MCF 10A (cell line): ENCODE measurements around the gene DICER1. TPM values are rescaled to one million over a fixed set of nuclear protein-coding genes. Genes with fewer than 3 reads are reported as not detected.

Source experiments
- BruUV-seq: library from RNA; stranded (reverse); fragments of 400-500 nt; replicated peaks from 2 replicates; lab custom pipeline; 2021; lab: Mats Ljungman, UMichigan
- CTCF ChIA-PET: fragments of 300-600 bp; sonication (Branson Sonifier 250); formaldehyde crosslinking; extraction: SDS; loops from one replicate; lab custom pipeline; 2021; ENCODE audit warnings: antibody characterized with exemption, inconsistent platforms; lab: Yijun Ruan, JAX
- POLR2A ChIA-PET: fragments of 300-600, 350-650 bp; sonication (Branson Sonifier 250); formaldehyde crosslinking; extraction: SDS; loops from one replicate; lab custom pipeline; 2020; ENCODE audit warnings: antibody characterized with exemption, inconsistent platforms; lab: Yijun Ruan, JAX
- DNase-seq: peaks from one replicate; pipeline ENCODE4 v3.0.0-alpha.2; 2018; ENCODE audit not compliant: unreplicated experiment
- H3K27ac Mint-ChIP-seq: one replicate; pipeline ENCODE4 v1.8.0; 2022; ENCODE audit warnings: mild to moderate bottlenecking, low read depth, mixed read lengths; ENCODE audit not compliant: unreplicated experiment
- H3K27me3 Mint-ChIP-seq: one replicate; pipeline ENCODE4 v1.8.0; 2022; ENCODE audit warnings: mixed read lengths; ENCODE audit not compliant: insufficient read depth, unreplicated experiment
- H3K36me3 Mint-ChIP-seq: one replicate; pipeline ENCODE4 v1.8.0; 2022; ENCODE audit warnings: mild to moderate bottlenecking, moderate library complexity, mixed read lengths; ENCODE audit not compliant: insufficient read depth, unreplicated experiment
- H3K4me1 Mint-ChIP-seq: one replicate; pipeline ENCODE4 v1.8.0; 2022; ENCODE audit warnings: mixed read lengths; ENCODE audit not compliant: insufficient read depth, unreplicated experiment
- H3K4me3 Mint-ChIP-seq: one replicate; pipeline ENCODE4 v1.8.0; 2022; ENCODE audit warnings: mild to moderate bottlenecking, moderate library complexity, mixed read lengths; ENCODE audit not compliant: unreplicated experiment
- H3K9me3 Mint-ChIP-seq: one replicate; pipeline ENCODE4 v1.8.0; 2022; ENCODE audit warnings: mixed read lengths; ENCODE audit not compliant: unreplicated experiment
- intact Hi-C: fragments of 100-400 bp; cut with micrococcal nuclease; formaldehyde crosslinking; loops from 2 replicates; pipeline ENCODE4 v1.14.1; 2022
- total RNA-seq: library from RNA; stranded (reverse); gene quantifications from 2 replicates; pipeline ENCODE4 v1.2.3, GENCODE V29; 2022
- TF ChIP-seq, protein P1 (sequence below): fragments of 200-600 bp; IDR thresholded peaks from one replicate; pipeline ENCODE4 v1.8.0; 2022; ENCODE audit warnings: antibody characterized with exemption, mild to moderate bottlenecking; ENCODE audit not compliant: unreplicated experiment

Gene DICER1
- total RNA-seq, 1 experiment from 2014 or later, result 35.6 TPM

GRCh38 chr14:95196826-95197545 is 39.7 kb upstream of the DICER1 start:
- no peak overlapping the region for H3K27ac Mint-ChIP-seq
- ChIA-PET POLR2A (no interaction called here), CTCF (no interaction called here)
- BruUV-seq, result no TSS peak
- no peak overlapping the region for H3K4me3 Mint-ChIP-seq
- DNase-seq, result no peak
- H3K27me3 Mint-ChIP-seq, result no peaks in the 10 kb centered on the region
- no peaks in the 10 kb centered on the region for H3K9me3 Mint-ChIP-seq
- TF ChIP-seq, protein P1, sequence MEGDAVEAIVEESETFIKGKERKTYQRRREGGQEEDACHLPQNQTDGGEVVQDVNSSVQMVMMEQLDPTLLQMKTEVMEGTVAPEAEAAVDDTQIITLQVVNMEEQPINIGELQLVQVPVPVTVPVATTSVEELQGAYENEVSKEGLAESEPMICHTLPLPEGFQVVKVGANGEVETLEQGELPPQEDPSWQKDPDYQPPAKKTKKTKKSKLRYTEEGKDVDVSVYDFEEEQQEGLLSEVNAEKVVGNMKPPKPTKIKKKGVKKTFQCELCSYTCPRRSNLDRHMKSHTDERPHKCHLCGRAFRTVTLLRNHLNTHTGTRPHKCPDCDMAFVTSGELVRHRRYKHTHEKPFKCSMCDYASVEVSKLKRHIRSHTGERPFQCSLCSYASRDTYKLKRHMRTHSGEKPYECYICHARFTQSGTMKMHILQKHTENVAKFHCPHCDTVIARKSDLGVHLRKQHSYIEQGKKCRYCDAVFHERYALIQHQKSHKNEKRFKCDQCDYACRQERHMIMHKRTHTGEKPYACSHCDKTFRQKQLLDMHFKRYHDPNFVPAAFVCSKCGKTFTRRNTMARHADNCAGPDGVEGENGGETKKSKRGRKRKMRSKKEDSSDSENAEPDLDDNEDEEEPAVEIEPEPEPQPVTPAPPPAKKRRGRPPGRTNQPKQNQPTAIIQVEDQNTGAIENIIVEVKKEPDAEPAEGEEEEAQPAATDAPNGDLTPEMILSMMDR, result no peak
- no peaks in the 10 kb centered on the region for H3K4me1 Mint-ChIP-seq
- intact Hi-C loops, result no loop called here
- peaks cover 17% of the 10 kb centered on the region for H3K36me3 Mint-ChIP-seq

- no peaks in the 10 kb centered on the region for H3K4me1 Mint-ChIP-seq
- no peaks in the 10 kb centered on the region for H3K27me3 Mint-ChIP-seq
- H3K36me3 Mint-ChIP-seq, result peaks cover 17% of the 10 kb centered on the region
- H3K27ac Mint-ChIP-seq, result no peak overlapping the region
- ChIA-PET POLR2A (no interaction called here), CTCF (interaction anchor here (0.7 kb wide), 1 partner anchor 13 kb away, joined by 3 read pairs; no protein-coding TSS in a partner anchor)
- H3K4me3 Mint-ChIP-seq, result no peak overlapping the region
- peak; percentile 4 for DNase-seq
- no TSS peak for BruUV-seq
- H3K9me3 Mint-ChIP-seq, result no peaks in the 10 kb centered on the region
- intact Hi-C loops, result no loop called here
- TF ChIP-seq, protein P1, result peak; percentile 14
These were observed 38.9 kb upstream of the DICER1 start for GRCh38 chr14:95196268-95196667.

GRCh38 chr14:95195031-95195430 is 37.7 kb upstream of the DICER1 start:
- Mint-ChIP-seq H3K27me3 (no peaks in the 10 kb centered on the region), H3K36me3 (peaks cover 28% of the 10 kb centered on the region), H3K9me3 (no peaks in the 10 kb centered on the region), H3K4me1 (no peaks in the 10 kb centered on the region), H3K4me3 (no peak overlapping the region), H3K27ac (no peak overlapping the region)
- ChIA-PET POLR2A (no interaction called here), CTCF (interaction anchor here (1.0 kb wide), 1 partner anchor 799 kb away, joined by 3 read pairs; no protein-coding TSS in a partner anchor)
- TF ChIP-seq, protein P1, result no peak
- intact Hi-C loops, result no loop called here
- BruUV-seq, result no TSS peak
- no peak for DNase-seq

- intact Hi-C loops, result no loop called here
- TF ChIP-seq, protein P1, result no peak
- CTCF ChIA-PET, result interaction anchor here (0.6 kb wide), 1 partner anchor 1481 kb away, joined by 3 read pairs; no protein-coding TSS in a partner anchor
- H3K36me3 Mint-ChIP-seq, result peaks cover 26% of the 10 kb centered on the region
- no peak overlapping the region for H3K27ac Mint-ChIP-seq
- no peak for DNase-seq
- no peaks in the 10 kb centered on the region for H3K4me1 Mint-ChIP-seq
- H3K4me3 Mint-ChIP-seq, result no peak overlapping the region
- POLR2A ChIA-PET, result no interaction called here
- peaks cover 5% of the 10 kb centered on the region for H3K9me3 Mint-ChIP-seq
- no peaks in the 10 kb centered on the region for H3K27me3 Mint-ChIP-seq
- BruUV-seq, result no TSS peak
These were observed 35.8 kb upstream of the DICER1 start for GRCh38 chr14:95193081-95193480.
